Stimulated activated naive CD8-positive, alpha-beta T cell treated with anti-CD3 and anti-CD28 coated beads, Interleukin-15, amount 100 ng/mL, for 72 hours (primary cell): ENCODE data around the gene KIRREL1.

Experiments
- ATAC-seq: fragments of 150-1000 bp; cut with Tn5 transposase; 2 replicates; pipeline ENCODE4 v1.10.0; 2021; ENCODE audit warnings: mild to moderate bottlenecking, moderate library complexity
- DNase-seq, 2 donors: peaks; one replicate each; pipeline ENCODE4 v3.0.0; 2021 to 2022
- H3K27ac Mint-ChIP-seq, 2 donors: one replicate each; pipeline ENCODE4 v1.8.0; 2022; ENCODE audit warnings: mild to moderate bottlenecking in 2 of 2, mixed read lengths in 2 of 2, moderate library complexity in 2 of 2
- H3K27me3 Mint-ChIP-seq: one replicate; pipeline ENCODE4 v1.8.0; 2022; ENCODE audit warnings: mixed read lengths
- H3K4me1 Mint-ChIP-seq: one replicate; pipeline ENCODE4 v1.8.0; 2022; ENCODE audit warnings: mild to moderate bottlenecking, mixed read lengths
- H3K4me3 Mint-ChIP-seq, 2 donors: one replicate each; pipeline ENCODE4 v1.8.0; 2022; ENCODE audit warnings: mild to moderate bottlenecking in 2 of 2, mixed read lengths in 2 of 2, moderate library complexity in 1 of 2
- H3K9me3 Mint-ChIP-seq, 2 donors: one replicate each; pipeline ENCODE4 v1.8.0; 2022; ENCODE audit warnings: mixed read lengths in 2 of 2

Gene KIRREL1

GRCh38 chr1:157966031-157966537, 27.4 kb upstream of the KIRREL1 start:
- Mint-ChIP-seq H3K4me3 (no peak overlapping the region), H3K9me3 (no peaks in the 10 kb centered on the region), H3K27ac (no peak overlapping the region), H3K27me3 (peaks cover 25% of the 10 kb centered on the region), H3K4me1 (peaks cover 7% of the 10 kb centered on the region)
- DNase-seq: no peak
- no peak for ATAC-seq

DNA sequence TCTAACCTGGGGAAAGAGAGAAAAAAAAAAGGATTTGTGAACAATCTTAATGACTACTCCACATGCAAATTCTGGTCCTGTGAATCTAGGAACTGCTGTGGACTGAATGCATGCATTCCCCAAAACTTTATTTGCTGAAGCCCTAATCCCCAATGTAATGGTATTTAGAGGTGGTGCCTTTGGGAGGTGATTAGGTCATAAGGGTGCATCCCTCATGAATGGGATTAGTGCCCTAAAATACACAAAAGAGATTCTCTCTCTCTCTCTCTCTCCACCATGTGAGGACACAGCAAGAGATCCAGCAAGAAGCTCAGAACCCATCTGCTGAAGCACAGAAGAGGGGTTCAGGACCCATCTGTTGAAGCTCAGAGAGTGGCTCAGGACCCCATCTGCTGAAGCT, 26.2 kb upstream of the KIRREL1 start:
- H3K4me3 Mint-ChIP-seq: no peak overlapping the region
- ATAC-seq: no peak
- peaks cover 4% of the 10 kb centered on the region for H3K4me1 Mint-ChIP-seq
- H3K9me3 Mint-ChIP-seq: no peaks in the 10 kb centered on the region
- DNase-seq: no peak
- peaks cover 18% of the 10 kb centered on the region for H3K27me3 Mint-ChIP-seq
- no peak overlapping the region for H3K27ac Mint-ChIP-seq

DNA sequence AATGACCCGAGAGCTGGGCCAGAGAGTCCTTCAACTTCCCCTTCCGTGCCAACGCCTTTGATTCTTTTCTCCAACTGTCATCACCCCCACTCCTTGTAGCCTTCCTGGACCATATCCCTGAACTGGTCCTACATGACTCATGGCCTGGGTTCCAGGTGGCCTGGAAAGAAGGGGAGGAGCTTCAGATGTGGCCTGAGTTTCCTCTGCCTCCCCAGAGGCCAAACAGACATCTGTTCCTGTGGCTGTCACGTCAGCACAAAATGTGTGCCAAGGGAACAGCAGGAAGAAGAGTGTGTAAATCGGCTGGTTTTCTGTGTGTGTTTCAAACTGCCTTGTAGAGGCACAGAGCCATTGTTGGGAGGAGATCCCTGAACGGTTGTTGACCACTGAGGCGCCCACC, 24.9 kb upstream of the KIRREL1 start:
- no peaks in the 10 kb centered on the region for H3K9me3 Mint-ChIP-seq
- H3K27ac Mint-ChIP-seq: no peak overlapping the region
- no peaks in the 10 kb centered on the region for H3K4me1 Mint-ChIP-seq
- H3K4me3 Mint-ChIP-seq: no peak overlapping the region
- no peak for ATAC-seq
- peaks cover 12% of the 10 kb centered on the region for H3K27me3 Mint-ChIP-seq
- DNase-seq: no peak

DNA sequence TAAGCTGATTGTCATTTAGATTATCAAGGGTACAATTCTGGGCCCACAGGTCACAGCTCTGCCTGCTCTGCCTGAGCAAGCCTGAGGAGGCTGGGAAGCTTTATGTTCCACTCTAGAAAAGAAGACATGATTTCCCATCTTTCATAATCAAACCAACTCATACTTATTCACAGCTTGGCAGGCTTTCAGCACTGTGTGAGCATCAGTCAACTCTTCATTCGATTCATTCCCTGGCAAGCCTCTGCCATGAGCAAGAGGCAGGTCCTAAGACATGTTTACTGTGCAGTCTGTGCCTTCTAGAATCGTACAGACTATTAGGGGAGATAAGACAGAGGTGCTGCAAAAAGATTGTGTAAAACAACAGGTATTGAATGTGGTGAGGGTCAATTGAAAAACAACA, 24.5 kb upstream of the KIRREL1 start:
- Mint-ChIP-seq H3K9me3 (no peaks in the 10 kb centered on the region), H3K27me3 (peaks cover 12% of the 10 kb centered on the region), H3K27ac (no peak overlapping the region), H3K4me1 (no peaks in the 10 kb centered on the region), H3K4me3 (no peak overlapping the region)
- ATAC-seq (no peak), DNase-seq (no peak)

DNA sequence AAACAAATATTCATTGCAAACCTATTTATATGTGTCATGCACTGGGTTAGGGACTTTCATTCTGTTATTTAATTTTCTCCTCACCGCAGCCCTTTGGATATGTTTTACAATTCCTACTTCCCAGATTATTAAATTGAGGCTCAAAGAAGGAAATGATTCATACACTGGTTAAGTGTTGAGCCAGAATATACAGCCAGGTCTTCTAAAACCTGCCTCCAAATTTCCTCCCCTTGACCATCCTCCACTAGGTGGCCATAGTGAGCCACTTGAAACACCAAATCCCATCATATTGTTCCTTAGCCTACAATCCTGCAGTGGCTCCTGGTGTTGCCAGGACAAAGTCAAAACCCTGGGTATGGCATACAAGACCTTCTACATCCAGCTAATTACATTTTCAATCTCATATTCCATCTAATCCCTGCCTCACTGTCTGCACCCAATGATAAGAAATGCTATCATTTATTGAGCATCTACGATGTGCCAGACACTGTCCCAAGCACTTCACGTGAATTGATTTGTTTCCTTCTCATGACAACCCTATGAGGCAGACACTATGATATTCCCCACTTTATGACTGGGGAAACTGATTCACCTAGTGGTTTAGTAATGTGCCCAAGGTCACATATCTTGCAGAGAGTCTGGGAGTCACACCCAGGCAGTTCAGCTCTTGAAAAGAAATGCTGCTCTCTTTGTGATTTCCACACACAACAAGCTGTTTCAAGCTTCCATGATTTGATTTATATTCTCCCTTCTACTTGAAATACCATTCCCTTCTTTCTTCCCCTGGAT, 23.6 kb upstream of the KIRREL1 start:
- ATAC-seq (no peak), DNase-seq (no peak)
- Mint-ChIP-seq H3K9me3 (no peaks in the 10 kb centered on the region), H3K4me3 (no peak overlapping the region), H3K27me3 (peaks cover 11% of the 10 kb centered on the region), H3K27ac (no peak overlapping the region), H3K4me1 (no peaks in the 10 kb centered on the region)

- DNase-seq (no peak), ATAC-seq (no peak)
- H3K9me3 Mint-ChIP-seq: no peaks in the 10 kb centered on the region
- no peaks in the 10 kb centered on the region for H3K4me1 Mint-ChIP-seq
- no peak overlapping the region for H3K4me3 Mint-ChIP-seq
- H3K27ac Mint-ChIP-seq: no peak overlapping the region
- H3K27me3 Mint-ChIP-seq: peaks cover 5% of the 10 kb centered on the region
Observed at GRCh38 chr1:157971769-157972168, 21.7 kb upstream of the KIRREL1 start.

DNA sequence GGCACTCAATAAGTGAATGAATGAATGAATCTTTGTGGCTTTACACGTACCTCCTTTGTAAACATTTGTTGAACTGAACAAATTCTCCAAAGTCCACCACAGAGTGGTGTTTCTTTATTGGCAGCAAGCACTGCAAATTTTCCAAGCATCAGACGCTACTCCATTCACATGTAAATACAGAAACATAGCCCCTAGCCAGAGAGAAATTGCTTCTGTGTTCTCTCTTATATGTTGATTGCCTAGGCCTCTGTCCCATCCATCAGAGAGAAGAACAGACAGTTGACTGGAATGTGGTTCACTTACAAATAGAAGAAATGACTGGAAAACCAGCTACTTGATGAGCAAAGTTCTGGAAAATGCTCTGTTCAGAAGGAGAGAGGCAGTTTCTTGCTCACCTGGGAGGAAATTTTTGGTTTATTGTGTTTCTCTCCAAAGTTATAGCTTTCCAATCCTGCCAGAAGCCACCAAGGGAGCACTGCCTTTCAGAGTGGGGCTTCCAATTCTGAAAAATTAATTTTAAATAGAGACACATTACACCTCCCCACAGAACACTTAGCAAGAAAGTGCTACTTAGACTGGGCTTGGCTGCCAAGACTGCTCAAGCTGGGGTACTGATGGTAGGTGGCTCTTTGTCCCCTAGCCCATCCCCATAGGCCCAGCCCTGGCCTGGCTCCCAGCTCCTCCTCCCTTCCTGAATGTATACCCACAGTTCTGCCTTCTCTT, 18.1 kb upstream of the KIRREL1 start:
- no peak for ATAC-seq
- Mint-ChIP-seq H3K4me3 (no peak overlapping the region), H3K27ac (no peak overlapping the region), H3K9me3 (no peaks in the 10 kb centered on the region), H3K27me3 (peaks cover 23% of the 10 kb centered on the region), H3K4me1 (no peaks in the 10 kb centered on the region)
- DNase-seq: no peak

DNA sequence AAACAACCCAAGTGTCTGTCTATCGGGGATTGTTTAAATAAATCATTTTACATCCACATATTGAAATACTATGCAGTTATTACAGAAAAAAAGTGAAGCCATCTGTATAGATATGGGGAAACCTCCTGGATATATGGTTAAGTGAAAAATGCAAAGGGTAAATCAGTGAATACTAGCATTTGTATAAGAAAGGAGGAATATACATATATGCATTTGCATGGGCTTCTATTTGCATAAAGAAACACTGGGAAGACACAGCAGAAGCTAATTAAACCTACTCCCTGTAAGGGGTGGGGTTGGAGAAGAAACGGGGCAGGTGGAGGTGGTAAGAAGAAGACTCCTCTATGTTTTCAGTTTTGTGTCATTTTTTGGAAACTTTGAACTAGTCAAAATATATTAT, 16.6 kb upstream of the KIRREL1 start:
- ATAC-seq (no peak), DNase-seq (no peak)
- H3K27me3 Mint-ChIP-seq: peaks cover 23% of the 10 kb centered on the region
- no peaks in the 10 kb centered on the region for H3K4me1 Mint-ChIP-seq
- no peak overlapping the region for H3K4me3 Mint-ChIP-seq
- H3K27ac Mint-ChIP-seq: no peak overlapping the region
- H3K9me3 Mint-ChIP-seq: no peaks in the 10 kb centered on the region

DNA sequence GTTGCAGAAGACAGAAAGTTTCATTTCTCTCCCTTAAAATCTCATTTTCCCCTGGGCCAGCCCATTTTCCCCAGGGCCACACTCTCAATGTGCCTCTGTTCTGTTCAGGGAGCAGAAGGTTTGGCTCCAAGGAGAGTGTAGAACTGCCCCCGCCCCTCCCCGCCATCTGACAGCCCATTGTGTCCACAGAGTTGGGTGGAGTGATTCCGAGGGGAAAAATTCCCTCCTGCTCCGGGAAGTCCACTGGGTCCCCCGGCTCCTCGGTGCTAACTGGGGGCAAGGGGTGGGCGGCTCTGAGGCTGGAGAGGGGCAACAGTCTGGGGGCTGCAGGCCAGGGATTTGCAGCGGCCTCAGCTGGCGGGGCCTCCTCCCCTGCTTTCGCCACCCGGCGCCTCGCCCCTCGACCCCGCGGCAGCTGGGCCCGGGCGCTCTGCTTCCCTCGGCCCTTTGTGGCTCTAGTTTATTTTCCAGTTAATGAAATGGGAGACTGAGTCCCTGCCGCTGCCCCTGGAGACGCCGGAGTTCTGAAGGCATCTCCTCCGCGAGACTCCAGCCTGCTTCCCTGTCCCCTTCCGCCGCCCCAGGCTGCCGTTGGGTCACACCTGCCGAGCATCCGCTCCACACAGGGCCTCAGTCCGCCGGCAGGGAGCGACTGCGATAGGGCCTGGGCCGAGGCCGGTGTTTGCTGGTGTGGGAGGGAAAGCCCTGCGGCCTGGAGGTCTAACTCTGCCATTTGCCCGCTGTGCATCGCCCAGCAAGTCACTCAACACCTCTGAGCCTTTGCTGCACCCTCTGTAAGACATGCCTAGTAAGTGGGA, 14.7 kb upstream of the KIRREL1 start:
- Mint-ChIP-seq H3K27me3 (peaks cover 23% of the 10 kb centered on the region), H3K27ac (no peak overlapping the region), H3K4me1 (no peaks in the 10 kb centered on the region), H3K4me3 (no peak overlapping the region), H3K9me3 (no peaks in the 10 kb centered on the region)
- DNase-seq: no peak
- ATAC-seq: no peak

DNA sequence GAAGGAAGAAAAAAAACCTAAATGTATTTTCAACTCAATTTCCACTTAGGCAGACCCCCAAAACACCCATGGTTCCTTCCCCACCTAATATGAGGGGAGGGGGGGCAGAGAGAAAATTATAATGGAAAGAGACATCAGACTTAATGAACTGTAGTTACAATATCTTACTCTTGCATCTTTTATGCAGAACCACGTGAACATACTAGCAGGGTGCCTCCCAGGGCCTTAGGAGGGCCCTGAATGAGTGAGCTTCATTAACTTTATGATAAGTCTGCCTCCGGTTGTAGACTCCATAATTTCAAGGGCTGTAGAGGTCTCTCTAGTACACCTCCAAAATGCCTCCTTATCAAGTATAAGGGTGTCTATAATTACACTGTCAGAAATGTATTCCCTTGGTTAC, 11.3 kb upstream of the KIRREL1 start:
- DNase-seq (no peak), ATAC-seq (no peak)
- H3K9me3 Mint-ChIP-seq: no peaks in the 10 kb centered on the region
- H3K27ac Mint-ChIP-seq: no peak overlapping the region
- H3K27me3 Mint-ChIP-seq: peaks cover 30% of the 10 kb centered on the region
- no peaks in the 10 kb centered on the region for H3K4me1 Mint-ChIP-seq
- H3K4me3 Mint-ChIP-seq: no peak overlapping the region

- H3K4me3 Mint-ChIP-seq: no peak overlapping the region
- H3K9me3 Mint-ChIP-seq: no peaks in the 10 kb centered on the region
- peaks cover 21% of the 10 kb centered on the region for H3K27me3 Mint-ChIP-seq
- no peak for DNase-seq
- ATAC-seq: no peak
- H3K4me1 Mint-ChIP-seq: no peaks in the 10 kb centered on the region
- peak overlapping the region in 1 of 2 donors; percentile 49 for H3K27ac Mint-ChIP-seq
Observed at GRCh38 chr1:157983787-157984186, 9.7 kb upstream of the KIRREL1 start.

DNA sequence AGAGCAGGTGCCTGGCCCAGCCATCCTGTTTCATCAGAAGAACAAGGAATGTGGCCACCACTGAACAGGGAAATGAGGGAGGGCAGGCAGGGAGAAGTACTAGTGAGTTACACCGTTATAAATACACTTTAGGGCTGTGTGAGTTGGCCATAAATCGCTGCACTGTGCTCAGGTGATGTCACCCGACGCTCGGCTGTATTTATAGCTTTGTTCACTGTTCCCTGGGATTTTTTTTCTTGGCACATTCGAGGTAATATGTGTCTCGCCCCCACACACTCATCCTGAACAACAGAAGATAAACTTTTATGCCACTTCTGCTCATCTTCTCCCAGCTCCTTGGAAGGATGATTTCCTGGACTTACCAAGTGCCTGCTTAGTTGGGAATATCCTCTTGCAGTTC, 9.0 kb upstream of the KIRREL1 start:
- DNase-seq (no peak), ATAC-seq (no peak)
- no peaks in the 10 kb centered on the region for H3K9me3 Mint-ChIP-seq
- H3K27ac Mint-ChIP-seq: no peak overlapping the region
- no peak overlapping the region for H3K4me3 Mint-ChIP-seq
- no peaks in the 10 kb centered on the region for H3K4me1 Mint-ChIP-seq
- H3K27me3 Mint-ChIP-seq: peaks cover 15% of the 10 kb centered on the region

- H3K27ac Mint-ChIP-seq: no peak overlapping the region
- H3K4me1 Mint-ChIP-seq: no peaks in the 10 kb centered on the region
- DNase-seq (no peak), ATAC-seq (no peak)
- H3K9me3 Mint-ChIP-seq: no peaks in the 10 kb centered on the region
- no peak overlapping the region for H3K4me3 Mint-ChIP-seq
- peaks cover 14% of the 10 kb centered on the region for H3K27me3 Mint-ChIP-seq
Observed at GRCh38 chr1:157985473-157985872, 8.0 kb upstream of the KIRREL1 start.

GRCh38 chr1:157988002-157988401, 5.4 kb upstream of the KIRREL1 start:
- Mint-ChIP-seq H3K9me3 (no peaks in the 10 kb centered on the region), H3K4me1 (peaks cover 4% of the 10 kb centered on the region), H3K4me3 (no peak overlapping the region), H3K27ac (no peak overlapping the region), H3K27me3 (peaks cover 34% of the 10 kb centered on the region)
- ATAC-seq: no peak
- no peak for DNase-seq

DNA sequence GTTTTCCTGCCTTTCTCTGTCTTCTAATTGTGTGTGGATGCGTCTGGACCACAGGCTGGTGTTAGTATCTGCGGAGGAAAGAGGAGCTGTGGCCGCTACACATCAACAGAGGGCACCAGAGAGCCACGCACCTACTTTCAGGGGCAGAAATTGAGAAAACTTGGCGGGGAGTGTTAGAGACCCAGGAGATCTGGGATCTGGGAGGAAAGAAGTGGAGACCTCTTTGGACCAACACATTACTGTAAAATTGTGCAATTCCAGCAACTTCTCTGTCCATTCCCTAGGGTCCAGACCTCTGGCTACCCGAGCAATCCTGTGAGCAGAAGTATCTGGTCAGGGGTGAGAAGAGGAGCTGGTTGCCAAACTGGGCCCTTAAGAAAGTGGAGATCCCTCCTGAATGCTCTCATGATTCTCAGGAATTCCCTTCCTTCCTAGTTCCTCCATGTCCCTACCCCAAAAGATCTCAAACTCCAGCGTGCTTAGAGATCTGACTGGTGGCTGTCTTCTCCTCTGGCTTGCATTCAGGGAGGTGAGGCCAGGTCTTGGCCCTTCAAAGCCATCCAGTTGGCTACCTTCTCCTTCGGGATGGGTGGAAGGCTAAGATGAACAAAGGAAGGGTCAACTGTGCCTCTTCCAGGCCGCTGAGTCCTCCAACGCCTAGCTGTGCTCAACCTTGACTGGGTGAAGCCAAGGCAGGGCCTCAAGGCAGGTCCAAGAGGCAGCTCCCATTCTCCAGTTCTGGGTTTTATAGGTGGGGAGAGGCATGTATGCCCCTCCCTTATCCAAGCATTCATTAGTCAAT, 1.2 kb upstream of the KIRREL1 start:
- Mint-ChIP-seq H3K4me1 (peaks cover 9% of the 10 kb centered on the region), H3K27me3 (peaks cover 45% of the 10 kb centered on the region), H3K9me3 (no peaks in the 10 kb centered on the region), H3K27ac (no peak overlapping the region), H3K4me3 (peak overlapping the region in 1 of 2 donors; percentile 77)
- peak; percentile 61 for ATAC-seq
- DNase-seq: peak; percentile 36 to 41
